CD4-positive, alpha-beta T cell treated with Interferon gamma for 1 hour (primary cell): ENCODE measurements around the gene GTPBP4.
A peak's percentile ranks its signal among the peaks of the same experiment; 100 is the strongest.

Experiments used
- DNase-seq: peaks from one replicate; pipeline ENCODE4 v3.0.0-alpha.2; 2020

GTPBP4 gene

DNA sequence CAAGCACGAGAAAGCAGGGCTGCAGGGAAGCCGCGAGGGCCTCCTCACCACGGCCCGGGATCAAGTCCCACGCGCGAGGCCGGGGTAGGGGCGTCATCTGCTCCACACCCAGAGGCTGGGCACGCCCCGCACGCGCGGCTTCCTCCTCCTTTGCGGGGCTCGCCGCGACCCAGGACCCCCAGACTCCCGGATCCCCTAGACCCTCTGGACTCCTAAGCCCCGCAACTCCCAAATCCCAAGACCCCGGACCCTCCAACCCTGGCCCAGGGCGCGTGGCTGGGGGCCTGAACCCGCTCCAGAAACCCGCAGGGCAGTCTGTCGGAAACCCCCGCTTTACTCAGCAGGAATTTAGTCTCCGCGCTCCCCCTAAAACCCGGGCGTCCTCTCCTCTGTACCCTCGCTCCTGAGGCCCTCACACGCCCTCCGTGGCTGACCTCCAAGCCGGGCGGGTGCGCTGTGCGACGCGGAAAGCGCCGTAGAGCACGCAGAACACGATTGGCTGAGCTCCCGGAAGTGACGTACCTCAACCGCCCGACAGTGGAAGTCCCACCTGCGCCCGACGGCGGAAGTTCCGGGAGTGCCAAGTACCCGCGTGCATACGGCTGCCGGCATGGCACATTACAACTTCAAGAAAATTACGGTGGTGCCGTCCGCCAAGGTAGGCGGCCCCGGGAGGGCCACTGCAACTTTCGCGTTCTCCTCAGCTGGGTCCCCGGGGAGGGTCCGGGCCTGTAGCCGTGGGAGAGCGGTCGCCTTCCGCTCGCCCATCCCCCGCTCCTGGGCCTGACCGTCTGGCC is at the start of gene GTPBP4:
TSS of gene GTPBP4 (plus strand) at position 565 of the 797 bp plus-strand sequence. CDS start at position 611, 46 bp downstream.
- peak; percentile 96 for DNase-seq

DNA sequence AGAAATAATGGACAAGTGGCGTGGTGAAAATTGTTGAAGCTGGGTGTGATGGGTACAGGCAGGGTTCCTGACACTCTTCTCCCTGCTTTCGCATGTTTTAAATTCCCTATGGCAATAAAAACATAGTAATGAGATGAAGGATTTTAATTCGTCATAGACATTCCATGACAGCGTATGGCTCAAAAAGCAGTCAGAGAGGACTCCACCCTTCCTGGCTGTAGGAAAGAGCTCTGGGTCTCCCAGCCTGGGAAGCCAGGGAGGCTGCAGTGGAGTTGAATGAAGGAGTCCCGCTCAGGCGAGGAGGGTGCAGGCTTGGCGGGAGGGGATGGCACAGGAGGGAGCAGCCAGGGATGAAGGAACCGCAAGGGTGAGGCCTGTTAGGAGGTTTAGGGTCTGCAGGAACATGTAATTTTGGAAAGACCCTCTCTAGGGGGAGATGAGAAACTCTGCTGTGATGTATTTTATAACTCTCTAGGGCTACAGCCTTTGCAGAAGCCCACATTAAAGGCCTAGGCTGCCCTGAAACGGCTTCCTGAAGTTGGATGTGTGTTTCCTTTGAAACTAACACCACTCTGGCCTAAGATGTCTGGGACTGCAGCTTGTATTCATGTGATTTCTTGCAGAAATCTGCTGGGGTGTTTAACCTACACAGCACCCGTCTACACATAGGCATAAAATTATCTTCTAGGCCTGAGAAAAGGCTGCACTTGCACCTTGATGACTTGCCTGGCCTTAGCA is 49.1 kb upstream of the GTPBP4 start:
- no peak for DNase-seq

DNA sequence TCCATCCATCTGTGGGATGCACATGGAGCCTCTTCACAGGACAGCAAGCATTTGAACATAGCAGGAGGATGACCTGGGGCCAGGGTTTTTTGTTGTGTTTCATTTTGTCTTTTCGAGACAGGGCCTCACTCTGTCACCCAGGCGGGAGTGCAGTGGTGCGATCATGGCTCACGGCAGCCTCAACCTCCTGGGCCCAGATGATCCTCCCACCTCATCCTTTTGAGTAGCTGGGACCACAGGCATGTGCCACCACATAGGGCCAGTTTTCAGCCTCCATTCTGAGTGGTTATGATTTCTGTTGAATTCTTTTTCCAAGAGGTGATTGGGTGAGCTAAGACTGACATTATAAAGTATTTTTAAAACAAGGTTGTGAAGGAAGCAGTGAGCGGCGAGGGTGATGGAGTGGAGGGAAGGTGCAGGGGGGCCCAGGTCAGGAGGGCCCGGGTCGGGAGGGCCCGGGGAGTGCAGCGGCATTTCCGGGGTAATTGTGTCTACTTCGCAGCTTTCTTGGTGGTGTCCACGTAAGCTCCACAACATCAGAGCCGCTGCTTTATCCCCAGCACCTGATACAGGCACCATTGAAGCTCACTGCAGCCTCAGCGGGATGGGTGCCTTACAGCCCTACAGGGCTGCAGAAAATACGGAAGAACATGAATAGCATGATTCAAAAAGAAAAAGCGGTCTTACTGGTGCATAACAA is 44.8 kb upstream of the GTPBP4 start:
- no peak for DNase-seq

DNA sequence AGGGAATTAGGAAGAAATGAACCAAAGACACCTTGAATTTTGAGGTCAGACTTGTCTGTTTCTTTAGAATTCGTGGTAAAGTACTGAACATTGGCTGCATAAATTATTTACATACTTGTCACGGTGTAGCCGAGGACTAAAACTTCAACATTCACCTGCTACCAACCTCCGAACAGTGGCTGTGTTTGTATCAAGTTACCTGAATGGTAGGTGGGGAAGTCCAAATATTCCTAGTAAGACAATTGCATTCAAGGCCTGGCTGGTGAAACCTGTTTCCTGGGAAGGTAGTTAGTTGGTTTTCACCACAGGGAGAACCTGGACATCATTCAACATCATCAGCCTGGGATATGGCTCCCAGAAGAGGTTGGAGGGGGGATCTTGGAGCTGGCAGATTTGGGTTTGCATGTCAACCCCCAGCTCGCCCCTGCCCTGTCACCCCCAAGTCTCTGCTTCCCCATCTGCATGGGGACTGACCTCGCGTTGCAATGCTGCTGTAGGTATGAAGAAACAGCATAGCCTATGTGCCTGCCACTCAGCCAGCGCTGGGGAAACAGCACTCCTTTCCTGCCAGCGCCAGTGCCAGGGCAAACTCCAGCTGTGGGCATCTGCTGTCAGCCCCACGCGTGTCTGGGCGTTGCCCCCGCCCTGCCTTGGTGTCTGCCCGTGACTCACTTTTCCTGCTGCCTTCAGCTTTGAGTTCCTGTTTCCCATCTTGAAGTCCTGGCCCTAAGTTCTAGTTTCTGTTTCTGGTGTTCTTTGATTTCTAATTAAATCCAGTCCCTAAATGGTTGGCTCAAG is 44.0 kb upstream of the GTPBP4 start:
- peak; percentile 79 for DNase-seq

DNA sequence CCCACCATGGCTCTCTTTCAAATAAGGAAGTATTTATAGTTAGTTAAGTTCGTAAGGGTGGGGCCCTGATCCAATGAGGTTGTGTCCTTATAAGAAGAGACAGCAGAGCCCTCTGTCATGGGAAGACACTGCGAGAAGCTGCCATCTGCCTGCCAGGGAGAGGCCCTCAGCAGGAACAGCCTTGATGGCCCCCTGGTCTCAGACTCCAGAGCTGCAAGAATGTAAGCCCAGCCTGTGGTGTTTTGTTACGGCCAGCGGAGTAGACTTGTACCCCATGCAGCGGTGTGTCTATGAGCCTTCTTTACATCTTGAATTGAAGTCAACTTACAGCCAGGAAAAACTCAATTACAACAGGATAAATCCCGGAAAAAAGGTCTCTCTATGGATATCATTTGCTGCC is 42.5 kb upstream of the GTPBP4 start:
- DNase-seq = no peak

DNA sequence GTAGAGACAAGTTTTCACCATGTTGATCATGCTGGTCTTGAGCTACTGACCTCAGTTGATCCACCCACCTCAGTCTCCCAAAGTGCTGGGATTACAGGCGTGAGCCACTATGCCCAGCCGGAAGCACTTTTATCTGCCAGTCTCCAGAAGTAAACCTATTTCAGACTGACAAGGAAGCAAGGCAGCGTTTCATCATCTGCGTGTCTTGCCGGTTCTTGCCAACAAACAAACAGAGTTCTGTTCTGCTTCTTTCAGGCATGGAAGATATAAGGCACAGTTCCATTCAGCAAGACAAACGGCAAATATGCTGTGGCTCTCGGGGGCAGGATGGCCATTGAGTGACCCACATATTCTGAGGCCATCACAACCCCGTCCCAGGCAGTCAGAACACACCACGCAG is 41.2 kb upstream of the GTPBP4 start:
- no peak for DNase-seq

DNA sequence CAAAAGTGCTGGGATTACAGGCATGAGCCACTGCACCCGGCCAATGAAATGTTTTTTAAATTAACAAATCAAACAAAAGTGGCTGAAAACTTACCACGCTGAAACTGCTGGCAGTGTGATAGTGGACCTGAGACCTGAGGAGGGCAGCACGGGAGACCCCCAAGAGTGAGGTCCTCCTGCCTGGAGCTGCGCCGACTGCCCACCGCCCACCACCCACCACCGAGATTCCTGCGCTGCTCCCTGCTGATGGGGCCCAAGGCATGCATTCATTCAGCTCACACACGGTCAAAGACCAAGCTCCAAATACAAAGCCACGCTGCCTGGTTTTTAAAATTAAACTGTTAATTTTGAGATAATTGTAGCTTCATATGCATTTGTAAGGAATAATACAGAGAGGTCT is 40.4 kb upstream of the GTPBP4 start:
- no peak for DNase-seq

DNA sequence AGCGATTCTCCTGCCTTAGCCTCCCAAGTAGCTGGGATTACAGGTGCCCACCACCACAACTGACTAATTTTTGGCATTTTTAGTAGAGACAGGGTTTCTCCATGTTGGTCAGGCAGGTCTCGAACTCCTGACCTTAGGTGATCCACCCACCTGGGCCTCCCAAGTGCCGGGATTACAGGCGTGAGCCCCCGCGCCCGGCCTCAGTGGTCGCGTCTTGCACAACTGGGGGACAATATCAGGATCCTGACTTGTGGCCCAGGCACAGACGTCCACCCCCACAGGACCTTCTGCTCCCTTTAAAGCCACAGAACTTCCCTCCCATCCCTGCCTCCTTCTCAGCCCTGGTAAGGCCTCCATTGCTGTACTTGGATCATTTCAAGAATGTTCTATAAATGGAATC is 39.9 kb upstream of the GTPBP4 start:
- DNase-seq = no peak

DNA sequence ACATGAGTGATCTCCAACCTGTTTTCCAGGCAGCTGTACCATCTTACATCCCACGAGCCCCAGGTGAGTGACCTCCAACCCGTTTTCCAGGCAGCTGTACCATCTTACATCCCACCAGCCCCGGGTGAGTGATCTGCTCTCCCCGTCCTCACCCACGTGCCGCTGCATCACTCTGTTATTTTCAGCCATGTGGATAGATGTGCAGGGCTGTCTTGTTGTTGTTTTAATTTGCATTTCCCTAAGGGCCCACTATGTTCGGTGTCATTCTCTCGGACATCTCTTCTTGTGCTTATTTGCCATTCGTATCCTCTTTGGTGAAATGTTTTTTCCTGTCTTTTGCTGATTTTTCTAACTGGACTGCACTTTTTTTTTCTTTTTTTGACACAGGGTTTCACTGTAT is 38.8 kb upstream of the GTPBP4 start:
- no peak for DNase-seq

DNA sequence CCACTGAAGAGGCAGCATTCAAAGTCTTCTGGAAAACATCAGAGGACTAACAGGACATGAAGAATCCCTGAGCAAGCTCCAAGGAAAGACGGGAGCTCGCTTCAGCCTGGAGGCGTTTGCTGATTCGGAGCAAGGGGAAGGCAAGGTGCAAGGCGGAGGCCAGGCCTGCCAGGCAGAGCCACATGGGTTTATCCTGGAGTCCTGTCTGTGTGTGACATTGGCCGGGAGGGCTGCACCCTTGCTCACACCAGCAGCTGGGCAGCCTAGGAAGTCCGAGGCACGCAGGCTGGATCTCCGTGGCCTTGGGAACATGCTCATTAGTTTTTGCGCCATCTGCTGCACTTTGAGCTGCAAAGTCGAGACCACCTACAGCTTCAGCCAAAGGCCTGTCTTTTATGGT is 34.4 kb upstream of the GTPBP4 start:
- DNase-seq = no peak

DNA sequence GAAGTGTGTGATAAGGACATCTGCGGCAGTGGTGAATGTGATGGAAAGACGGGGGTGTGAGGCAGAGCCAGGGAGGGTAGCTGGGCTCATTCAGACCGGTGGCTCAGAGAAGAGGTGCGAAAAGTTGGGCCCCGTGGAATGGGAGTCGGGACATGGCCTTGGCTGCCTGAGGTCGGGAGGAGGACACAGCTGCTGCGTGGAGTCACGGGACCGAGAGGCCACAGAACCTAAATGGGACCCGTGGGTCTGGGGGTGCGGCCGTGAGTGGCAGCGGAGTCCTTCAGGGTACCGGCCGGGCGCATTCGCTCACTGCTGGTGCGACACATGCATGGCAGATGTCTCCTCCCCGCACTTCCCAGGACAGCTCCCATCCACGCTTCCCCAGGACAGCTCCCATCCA is 33.8 kb upstream of the GTPBP4 start:
- DNase-seq = no peak

DNA sequence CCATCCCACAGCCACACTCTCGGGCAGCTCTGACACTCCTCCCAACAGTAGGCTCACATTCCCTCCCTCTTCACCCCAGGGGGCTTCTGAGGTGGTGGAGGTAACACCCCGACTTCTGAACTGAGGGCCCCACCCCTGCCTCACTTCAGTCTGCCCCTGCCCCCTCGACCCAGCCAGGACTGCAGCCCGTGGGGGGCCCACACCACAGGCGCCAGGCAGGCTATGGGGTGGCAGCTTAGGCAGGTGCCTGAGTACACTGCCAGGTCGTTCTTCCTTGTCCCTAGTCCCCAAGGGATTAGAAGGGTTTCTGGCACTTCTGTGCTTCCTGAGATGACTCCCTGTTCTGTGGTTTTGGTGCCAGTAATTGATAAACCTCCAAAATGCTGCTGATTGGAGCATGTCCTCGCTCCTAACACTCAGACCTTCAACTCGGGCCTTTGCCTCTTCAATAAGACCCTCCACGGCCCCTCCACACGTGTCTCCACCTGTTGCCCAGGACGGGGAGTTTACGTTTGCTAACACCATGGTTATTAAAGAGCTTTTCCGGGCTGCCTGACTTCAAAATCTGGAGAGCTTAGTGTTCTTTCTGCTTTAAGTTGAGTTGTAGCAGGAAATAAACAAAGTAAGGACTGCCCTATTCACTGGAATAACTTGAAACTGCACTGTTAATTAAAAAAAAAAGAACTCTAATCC is 33.0 kb upstream of the GTPBP4 start:
- no peak for DNase-seq

DNA sequence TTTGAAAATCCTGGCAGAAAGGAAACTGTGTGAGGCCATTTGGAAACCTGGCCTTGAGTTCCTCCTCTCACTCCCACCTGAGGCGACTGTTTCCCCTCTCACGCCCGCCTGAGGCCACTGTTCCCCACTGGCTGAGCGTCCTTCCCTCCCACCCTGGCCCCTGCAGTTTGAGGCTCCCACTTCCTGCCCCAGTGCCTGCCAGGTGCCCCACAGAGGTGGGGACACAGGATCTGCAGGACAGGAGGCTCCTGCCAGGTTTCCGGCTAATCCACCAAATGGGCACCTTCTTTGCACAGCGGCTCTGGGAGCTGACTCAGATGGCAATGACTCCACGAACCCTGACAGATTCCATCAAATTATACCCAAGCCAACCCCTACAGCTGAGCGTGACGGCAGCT is 32.4 kb upstream of the GTPBP4 start:
- DNase-seq = no peak

DNA sequence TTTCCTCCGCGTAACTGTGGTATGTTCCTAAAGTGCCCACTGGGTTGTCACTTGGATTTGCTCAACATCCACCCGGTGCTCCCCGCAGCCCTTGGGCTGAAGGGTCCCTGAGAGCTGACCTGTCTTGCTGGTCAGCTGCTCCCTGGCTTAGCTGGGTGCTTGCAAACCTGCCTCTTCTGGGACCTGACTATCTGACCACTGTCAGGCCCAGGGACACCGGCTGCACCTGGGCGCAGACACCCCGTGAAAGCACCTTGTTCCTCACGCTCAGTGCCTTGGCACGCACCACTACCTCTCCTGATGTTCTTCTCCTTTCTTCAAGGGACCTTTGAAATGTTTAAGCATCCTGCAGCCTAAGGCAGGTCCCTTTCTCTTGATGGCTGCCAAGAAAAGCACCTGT is 30.1 kb upstream of the GTPBP4 start:
- DNase-seq = no peak

DNA sequence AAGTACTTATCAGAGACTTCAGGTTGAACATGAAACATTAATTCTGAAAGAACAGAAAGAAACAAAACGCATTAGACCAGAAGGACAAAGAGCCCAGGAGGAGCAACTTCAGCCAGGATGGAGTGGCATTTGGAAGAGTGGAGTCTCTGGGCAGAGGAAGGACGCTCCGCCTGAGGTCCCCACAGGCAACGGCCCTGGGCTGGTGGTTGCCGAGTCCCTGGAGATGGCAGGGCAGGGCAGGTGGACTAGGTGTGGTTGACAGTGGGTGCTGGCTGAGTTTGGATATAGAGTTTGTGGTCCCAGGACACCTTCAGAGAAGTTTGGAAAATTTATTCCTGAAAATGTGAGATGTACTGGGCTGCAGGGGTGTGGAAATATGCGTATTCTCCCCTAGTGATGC is 29.4 kb upstream of the GTPBP4 start:
- DNase-seq = no peak

DNA sequence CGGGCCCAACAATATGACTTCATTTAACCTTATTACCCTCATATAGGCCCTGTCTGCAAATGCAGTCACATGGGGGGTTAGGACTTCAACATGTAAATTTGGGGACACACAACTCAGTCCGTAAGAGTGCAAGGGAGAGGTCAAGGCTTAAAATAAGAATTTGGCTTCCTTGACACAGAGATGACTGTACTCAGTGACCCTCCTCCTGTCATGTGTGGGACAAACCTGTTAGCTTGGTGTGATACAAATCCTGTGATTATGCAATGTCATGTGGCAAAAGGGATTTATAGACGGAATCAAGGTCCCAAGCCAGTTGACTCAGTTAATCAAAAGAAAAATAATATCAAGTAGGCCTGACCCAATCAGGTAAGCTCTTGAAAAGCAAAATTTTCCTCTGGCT is 25.9 kb upstream of the GTPBP4 start:
- no peak for DNase-seq

DNA sequence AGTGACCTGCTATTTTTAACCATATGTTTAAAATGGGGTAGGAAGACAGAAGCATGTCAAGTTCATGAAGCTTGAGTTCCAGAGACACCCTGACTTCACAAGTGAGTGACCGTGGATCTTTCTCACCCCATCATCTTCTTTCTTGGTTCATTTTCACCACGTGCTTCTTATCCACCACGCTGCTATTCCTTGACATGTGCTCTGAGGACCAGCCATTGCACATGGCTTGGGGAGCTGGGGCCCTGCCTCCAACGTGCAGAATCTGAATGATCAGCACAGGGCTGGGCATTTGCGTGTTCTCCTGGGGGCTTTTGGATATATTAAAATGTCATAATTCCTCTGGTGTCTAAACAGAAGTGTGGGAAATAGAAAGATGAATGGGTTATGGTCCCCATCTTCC is 25.0 kb upstream of the GTPBP4 start:
- no peak for DNase-seq

DNA sequence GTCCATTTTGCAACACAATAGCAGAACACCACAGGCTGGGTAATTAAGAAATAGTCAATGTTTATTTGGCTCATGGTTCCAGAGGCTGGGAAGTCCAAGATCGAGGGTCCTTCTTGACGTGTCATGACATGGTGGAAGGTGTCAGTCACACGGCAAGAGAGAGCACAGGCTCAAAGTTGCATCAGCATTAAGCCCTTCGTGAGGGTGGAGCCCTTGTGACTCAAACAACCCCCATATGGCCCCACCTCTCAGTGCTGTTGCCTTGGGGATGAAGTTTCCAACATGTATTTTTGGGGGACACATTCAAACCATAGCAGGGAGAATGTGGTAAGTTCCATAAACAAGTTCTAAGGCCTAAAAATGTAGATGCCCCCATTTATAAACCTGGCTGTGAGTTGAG is 24.6 kb upstream of the GTPBP4 start:
- no peak for DNase-seq

DNA sequence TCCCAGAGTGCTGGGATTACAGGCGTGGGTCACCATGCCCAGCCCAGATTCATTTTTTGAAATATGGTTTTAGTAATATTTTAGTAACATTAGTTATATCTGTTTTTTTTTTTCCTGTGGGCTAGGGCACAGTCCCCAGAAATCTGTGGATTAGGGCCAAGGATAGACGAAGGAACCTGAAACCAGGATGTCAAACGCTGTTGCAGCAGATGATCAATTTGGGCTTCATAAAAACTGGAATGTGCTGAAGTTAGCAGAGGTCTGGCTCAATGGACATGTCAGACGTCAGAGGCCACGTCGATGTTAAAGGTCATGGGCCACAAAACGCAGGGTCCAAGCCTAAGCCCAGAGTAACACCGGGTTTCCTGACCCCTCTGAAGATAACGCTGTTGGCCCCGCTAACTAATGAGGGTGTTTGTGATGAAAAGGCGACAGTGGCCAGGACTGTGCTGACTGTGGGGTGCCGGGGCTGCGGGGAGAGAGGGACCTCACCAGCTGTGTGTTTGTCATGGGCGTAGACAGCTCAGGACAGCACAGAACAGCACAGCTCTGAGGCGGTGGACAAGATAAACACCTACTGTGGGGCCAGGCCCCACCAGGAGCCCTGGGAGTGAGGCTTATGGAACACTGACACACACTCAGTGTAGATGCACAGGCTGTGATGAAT is 23.8 kb upstream of the GTPBP4 start:
- no peak for DNase-seq

DNA sequence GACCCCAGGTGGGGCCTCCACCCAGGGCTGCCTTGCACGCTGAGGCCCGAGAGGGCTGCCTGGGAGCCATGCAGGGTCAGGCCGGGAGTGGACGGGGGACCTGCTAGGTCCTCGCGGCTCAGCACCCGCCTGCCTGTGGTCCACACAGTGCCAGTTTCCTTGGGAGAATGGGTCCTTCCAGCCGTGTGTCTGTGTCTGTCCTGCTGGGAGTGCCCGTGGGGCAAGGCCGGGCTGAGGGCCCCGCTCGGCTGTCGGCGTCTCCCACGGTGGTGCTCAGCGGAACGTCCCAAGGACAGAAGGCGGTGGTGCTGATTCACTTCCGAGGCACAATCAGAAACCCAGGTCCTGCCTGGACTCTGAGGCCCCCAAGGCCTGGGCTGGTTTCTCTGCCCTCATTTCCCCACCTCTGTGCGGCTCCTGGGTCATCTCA is 23.2 kb upstream of the GTPBP4 start:
- DNase-seq = no peak

DNA sequence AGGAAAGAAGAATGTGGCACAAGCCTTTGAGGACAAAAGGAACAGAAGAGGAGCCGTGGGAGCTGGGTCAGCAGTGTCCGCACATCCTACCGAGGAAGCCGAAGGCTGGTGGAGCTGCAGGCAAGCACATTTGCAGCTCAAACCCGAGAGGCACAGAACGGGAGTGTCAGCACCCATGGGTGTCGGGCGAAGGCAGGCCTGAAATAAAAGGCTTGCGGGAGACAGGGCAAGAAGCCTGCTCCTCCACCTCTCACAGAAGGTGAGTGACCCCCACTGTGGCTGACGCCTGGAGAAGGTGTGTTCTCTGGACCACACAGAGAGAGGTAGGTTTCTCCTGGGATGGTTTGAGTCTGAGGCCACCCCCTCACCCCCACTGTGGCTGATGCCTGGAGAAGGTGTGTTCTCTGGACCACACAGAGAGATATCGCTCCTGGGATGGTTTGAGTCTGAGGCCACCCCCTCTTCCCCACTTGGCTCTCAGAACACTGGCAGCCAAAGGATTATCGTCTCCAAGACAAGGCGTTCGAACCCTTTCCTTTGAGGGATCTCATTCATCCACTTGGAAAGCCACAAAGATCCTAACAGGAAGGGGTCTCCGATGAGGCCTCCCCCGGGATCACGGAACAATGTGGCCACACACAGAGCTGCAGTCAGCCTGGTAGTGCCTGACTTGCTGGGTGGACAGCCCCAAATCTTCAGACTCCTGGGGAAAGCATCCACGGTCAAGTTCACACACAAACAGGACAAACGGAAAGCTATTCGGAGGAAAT is 21.6 kb upstream of the GTPBP4 start:
- no peak for DNase-seq
